Epidermal melanocyte (primary cell): ENCODE measurements around the gene GRIN2D.

Source experiments
- DNase-seq: peaks from one replicate; pipeline ENCODE4 v3.0.0; 2011; ENCODE audit warnings: low spot score; ENCODE audit not compliant: insufficient read length

GRIN2D gene

GRCh38 chr19:48393559-48394330 lies at the start of gene GRIN2D:
GRIN2D (plus strand) TSS chr19:48393668; CDS start chr19:48398393, 4,725 bp downstream.
- DNase-seq, result no peak

GRCh38 chr19:48344892-48345291 lies 48.6 kb upstream of the GRIN2D start:
- no peak for DNase-seq

DNA sequence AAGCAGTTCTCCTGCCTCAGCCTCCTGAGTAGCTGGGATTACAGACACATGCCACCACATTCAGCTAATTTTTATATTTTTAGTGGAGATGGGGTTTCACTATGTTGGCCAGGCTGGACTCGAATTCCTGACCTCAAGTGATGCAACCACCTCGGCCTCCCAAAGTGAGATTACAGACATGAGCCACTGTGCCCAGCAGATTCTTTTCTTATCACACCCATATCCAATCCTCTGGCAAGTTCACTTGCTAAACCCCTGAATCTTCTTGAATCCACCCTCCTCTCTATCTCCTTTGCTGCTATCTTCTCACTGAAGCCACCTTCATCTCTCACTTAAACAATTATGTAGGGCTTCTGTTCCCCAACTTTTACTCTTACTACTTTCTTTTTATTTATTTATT lies 47.3 kb upstream of the GRIN2D start:
- DNase-seq, result no peak

DNA sequence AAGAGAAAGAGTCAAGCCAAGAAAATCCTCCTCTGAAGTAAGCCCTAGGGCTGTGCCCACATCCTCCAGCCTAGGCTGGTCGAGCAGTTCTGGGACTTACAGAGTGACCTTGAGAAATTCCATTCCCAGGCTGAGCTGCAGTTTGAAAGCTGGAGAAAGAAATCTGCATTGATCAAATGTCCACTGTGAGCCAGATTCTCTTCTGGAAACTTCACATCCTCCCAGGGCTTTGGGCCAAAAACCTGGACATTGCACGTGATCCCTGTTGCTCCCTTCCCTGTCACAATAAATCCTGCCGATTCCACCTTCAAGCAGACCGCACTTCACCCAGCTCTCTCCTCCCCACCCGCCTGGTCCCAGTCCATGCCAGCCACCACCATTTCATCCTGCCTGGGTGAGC lies 45.4 kb upstream of the GRIN2D start:
- no peak for DNase-seq

DNA sequence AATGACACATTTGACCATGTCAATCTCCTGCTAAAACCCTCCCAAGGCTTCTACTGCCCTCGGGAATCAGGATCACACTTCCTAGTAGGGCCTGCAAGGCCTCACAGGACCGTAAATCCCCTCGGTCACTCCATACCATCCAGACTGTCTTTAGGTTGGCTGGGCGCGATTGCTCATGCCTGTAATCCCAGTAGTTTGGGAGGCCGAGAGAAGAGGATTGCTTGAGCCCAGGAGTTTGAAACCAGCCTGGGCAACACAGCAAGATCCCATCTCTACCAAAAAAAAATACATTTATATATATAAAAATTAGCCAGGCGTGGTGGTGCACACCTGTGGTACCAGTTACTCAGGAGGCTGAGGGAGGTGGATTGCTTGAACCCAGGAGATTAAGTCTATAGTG lies 44.7 kb upstream of the GRIN2D start:
- DNase-seq, result no peak

GRCh38 chr19:48350856-48351255 lies 42.6 kb upstream of the GRIN2D start:
- DNase-seq, result no peak

DNA sequence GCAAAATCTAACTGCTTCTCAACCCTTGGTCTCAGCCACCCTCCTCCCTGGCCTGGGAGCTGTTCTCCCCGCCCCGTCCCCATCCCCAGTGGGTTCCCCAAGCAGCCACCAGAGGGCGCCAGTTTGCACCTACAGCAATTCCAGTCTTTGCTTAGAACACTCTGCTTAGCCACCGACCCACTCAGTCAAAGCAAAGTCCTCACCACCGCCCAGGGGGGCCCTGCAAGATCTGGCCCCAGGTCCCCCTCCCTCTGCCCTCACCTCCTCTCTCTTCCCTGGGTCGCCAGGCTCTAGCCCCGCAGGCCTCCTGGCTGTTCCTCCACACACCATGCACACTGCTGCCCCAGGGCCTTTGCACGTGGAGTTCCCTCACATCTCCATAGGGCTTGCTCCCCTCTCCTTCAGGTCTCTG lies 42.1 kb upstream of the GRIN2D start:
- no peak for DNase-seq

DNA sequence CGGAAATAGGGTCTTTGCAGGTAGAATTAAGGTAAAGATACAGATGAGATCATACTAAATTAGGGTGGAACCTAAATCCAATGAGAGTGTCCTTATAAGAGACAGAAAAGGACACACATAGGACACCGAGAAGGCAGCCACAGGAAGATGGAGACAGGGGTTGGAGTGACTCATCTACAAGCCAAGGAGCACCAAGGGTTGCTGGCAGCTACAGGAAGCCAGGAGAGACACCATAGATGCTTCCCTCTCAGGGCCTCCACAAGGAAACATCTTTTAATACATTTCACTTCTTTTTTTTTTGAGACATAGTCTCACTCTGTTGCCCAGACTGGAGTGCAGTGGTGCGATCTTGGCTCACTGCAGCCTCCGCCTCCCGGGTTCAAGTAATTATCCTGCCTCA lies 39.8 kb upstream of the GRIN2D start:
- DNase-seq, result no peak

GRCh38 chr19:48354332-48354992 lies 39.0 kb upstream of the GRIN2D start:
- DNase-seq, result no peak

GRCh38 chr19:48355365-48355954 lies 38.0 kb upstream of the GRIN2D start:
- DNase-seq, result no peak

DNA sequence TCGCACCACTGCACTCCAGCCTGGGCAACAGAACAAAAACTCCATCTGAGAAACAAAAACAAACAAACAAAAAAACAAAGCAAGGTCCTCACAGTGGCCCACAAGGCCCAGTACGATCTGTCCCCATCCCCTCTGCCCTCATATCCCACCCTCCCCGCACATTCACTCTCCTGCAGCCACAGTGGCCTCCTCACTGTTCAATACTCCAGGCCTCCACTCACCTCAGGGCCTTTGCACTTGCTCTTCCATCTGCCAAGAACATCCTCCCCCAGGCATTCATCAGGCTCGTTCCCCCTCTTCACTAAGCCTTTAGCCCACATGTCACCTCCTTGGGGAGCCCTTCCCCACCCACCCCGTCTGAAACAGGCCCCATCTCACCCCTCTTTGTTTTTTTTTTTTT lies 34.3 kb upstream of the GRIN2D start:
- no peak for DNase-seq

DNA sequence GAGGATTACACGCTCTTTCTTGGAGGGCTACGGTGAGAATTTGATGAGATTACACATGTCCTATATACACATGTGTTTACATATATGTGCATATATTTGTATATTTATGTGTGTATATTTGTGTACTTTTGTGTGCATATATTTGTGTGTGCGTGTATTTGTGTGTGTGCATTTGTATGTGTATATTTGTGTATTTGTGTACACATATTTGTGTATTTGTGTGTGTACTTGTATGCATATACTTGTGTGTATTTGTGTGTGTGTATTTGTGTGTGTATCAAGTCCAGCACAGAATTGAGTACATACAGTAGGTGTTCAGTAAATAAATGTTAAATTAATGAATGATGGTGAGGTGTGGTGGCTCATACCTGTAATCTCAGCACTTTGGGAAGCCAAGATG lies 31.6 kb upstream of the GRIN2D start:
- no peak for DNase-seq

DNA sequence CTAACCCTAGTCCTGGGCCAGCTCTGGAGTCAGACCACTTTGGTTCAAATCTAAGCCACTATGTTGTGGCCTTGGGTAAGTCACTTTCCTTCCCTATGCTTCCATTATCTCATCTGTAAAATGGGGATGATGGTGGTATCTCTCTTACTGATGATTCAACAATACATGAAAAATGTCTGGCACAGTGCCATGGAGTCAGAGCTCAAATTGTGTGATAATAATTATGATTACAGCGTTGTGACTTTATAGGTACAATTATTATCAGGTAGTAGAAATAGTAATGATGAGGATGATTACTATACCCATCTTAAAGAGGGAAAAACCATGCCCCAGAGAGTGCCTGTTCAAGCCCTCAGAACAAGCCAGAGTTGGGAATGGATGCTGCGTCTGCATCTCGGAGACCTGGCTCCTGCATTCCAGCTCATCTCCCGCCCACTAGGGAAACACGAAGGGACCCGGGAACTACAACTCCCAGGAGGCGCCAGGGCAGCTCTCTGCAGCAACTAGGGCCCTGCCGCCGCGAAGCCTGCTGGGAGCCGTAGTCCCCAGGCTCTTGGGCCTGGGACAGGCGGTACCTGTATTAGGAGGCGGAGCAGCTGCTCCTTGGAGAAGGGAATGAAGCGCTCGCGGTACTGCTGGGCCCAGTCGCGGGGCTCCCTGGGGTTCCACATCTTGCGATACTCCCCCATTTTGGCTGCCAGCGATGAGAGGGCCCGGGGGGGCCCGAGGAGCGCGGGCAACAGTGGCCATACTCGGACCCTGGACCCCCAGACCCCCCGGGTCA lies 30.6 kb upstream of the GRIN2D start:
- DNase-seq, result peak; percentile 91

- DNase-seq, result no peak
Observed at GRCh38 chr19:48363500-48363809, 30.0 kb upstream of the GRIN2D start.

GRCh38 chr19:48363810-48364597 lies 29.5 kb upstream of the GRIN2D start, which contains the start of the genes SYNGR4 and TMEM143:
SYNGR4 (plus strand) TSS chr19:48364367; CDS start chr19:48365843, 1,476 bp downstream.
TMEM143 (minus strand) TSS chr19:48363940; CDS start chr19:48363920, 20 bp downstream.
- peak; percentile 98 for DNase-seq

DNA sequence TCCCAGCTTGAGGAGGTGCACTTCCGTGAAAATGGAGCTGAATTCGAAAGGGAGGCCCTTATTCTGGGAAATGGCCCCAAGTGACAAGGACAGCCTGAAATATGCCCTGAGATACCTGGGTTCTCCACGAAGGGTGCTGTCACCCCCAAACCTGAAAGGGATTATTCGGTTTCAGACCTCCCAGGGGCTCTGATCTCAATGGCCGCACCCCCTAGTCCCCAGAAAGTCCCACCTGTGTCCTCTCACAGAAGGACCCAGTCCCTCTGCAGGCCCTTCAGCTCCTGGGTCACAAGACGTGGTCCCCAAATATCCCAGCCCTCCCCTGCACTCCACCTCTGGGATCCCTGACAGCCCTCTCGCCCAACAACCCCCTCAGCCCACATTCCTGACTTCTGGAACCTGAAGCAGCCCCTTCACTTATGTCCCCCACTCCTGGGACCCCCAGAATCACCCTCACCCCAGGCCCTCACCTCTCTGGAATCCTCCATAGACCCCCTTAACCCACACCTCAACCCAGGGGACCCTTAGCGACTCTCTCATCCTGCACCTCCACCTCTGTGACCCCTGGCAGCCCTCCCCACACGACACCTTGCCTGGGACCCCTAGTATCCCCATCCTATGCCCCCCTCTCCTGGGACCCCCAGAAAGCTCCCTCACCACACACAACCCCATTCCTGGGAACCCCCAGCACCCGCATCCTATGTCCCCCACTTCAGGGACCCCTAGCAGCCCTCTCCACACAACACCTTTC lies 28.7 kb upstream of the GRIN2D start:
- no peak for DNase-seq

DNA sequence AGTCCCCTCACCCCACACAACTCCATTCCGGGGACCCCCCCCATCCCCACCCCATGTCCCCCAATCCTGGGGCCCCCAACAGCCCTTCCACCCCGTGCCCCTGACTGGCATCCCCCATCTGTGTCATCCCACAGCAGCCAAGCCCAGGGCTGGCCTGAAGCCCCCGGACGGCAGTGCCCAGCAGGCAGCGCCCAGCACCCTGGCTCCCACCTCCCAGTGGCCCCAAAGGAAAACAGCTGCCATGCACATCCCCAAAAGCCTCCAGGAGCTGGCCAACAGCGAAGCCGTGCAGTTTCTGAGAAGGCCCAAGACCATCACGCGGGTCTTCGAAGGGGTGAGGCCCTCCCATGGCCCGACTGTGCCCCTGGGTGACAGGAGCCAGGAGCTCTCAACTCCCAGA lies 27.9 kb upstream of the GRIN2D start:
- no peak for DNase-seq

DNA sequence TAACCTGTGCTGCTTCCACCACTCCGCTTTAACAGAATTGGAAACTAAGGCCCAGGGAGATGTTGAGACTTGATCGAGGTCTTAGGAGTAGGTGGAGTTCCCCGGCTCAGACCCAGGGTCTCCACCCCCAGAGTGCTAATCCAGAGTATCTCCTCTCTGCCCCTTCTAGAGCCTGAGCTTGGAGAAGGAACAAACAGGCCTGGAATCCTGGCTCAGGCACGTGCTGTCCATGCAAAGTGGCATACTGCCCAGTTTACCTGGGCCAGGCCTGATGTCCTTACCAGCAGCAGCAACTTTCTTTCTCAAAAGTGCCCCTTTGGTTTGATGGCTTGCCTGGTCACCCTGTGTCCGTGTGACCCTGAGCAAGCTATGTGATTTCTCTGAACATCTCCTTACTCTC lies 25.6 kb upstream of the GRIN2D start:
- no peak for DNase-seq

DNA sequence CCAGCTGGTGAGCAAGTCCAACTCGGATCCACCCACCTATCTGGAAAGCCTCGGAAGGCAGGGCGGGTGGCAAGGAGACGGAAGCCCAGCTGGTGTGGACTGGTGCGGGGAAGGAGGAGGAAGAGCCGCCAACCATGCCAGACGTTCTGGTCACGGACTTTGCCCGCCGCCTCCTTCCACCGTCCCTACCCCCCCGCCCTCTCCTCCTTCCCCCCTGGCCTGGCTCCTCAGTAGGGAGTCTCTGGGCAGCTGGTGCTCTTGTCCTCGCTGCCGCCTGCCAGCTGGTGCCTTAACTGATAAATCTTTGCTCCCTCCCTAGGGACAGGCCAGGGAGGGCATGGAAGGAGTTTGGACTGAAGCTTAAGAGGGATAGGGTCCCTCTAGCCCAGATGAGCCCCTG lies 24.5 kb upstream of the GRIN2D start:
- no peak for DNase-seq

DNA sequence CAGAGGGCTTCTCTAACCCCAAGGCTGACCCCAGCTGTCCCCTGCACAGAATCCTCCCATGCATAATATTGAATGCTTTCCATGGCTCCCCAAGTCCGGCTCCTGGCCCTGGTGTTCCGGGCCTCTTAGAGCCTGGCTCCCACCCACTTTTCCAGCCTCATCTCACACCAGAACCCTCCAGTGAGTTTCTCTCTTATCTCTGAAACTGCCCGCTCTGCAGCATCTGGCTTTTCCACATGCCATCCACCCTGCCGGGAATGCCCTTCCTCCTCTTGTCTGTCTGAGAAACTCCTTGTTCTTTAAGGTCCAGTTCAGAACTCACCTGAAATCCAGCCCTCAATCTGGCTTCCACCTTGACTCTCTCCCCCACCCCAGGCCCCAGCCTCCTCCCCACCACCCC lies 22.5 kb upstream of the GRIN2D start:
- DNase-seq, result no peak
